RKO (cell line): Measurements from ENCODE around the gene CD2BP2.
A peak's percentile ranks its signal among the peaks of the same experiment; 100 is the strongest.

Experiments
- DNase-seq: peaks from one replicate; pipeline ENCODE4 v3.0.0-alpha.2; 2016; ENCODE audit warnings: low spot score

Gene CD2BP2

DNA sequence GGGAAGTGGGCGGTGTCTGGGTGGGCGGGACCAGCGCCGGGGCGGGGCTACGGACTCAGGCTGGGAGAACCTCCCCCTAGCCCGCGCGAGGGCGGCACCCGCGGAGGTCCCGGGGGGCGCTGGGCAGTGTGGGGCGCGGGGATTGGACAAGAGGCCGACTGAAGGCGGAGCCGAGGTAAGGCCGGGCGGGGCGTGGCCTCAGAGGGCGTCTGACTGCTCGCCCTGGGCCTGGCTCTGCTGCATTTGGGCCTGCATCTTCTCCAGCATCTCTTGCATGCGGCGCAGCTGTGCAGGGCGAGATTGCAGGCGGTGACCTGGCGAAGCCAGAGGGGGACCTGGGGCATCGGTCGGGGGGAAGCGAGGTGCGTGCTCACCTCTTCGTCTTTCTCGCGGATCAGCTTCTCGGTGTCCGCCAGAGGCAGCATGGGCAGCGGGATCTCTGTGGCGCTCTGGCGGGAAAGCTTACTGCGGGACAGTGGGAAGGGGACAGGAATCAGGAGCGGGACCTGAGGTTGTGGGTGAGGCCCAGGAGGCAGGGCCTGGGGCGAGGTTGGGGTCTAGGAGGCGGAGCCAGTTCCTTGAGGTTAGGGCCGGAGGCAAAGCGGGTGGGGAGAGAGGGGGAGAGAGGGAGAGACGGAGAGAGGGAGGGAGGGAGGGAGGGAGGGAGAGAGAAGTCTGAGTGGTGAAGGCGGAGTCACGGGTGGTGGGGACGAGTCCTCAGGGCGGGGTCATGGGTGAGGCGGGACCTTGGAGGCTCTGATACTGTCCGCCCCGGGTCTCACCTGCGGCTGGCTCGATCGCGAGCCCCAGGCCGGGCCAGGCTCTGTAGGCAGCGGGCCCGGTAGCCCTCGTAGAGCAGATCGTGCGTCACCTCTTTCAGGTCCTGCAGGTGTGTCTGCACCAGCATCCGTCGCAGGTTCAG, 23.4 kb upstream of the CD2BP2 start:
- DNase-seq, result peak; percentile 95

- DNase-seq, result peak; percentile 92
Observed at GRCh38 chr16:30377812-30378235, 22.7 kb upstream of the CD2BP2 start.

DNA sequence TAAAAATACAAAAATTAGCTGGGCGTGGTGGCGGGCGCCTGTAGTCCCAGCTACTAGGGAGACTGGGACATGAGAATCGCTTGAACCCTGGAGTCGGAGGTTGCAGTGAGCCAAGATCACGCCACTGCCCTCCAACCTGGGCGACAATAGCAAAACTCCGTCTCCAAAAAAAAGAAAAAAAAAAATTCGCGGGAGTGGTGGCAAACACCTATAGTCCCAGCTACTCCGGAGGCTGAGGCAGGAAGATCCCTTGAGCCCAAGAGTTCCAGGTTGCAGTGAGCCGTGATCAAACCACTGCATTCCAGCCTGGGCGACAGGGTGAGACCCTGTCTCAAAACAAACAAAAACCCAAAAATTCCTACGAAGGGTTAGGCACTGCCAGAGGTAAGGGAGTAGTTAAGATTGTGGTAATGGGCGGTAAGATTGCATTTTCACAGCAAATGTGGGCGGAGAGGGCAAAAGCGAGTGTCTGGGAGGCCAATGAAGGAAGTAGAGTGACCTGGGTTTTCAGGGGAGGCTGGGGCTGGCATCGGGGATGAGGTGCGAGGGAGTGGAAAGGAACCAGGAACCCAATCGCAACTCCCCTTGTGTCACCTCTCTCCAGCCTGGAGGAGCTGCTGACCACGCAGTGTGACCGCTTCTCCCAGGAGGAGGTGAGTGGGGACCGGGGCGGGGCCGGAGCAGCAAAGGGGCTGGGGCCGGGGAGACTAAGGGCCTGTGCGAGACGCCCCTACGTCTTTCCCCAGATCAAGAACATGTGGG, 22.1 kb upstream of the CD2BP2 start:
- no peak for DNase-seq

DNA sequence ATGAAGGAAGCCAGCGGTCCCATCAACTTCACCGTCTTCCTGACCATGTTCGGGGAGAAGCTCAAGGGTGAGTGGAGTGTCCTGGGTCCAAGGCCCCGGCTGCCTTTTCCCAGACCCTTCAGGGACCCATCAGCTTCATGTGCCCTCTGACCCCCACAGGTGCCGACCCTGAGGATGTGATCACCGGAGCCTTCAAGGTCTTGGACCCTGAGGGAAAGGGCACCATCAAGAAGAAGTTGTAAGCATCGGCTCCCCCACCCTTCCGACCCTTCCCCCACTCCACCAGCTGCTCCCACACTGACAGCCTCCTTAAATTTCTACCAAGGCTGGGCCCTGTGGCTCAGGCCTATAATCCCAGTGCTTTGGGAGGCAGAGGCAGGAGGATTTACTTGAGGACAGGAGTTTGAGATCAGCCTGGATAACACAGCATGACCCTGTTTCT, 21.4 kb upstream of the CD2BP2 start:
- DNase-seq, result no peak

- no peak for DNase-seq
Observed at GRCh38 chr16:30375864-30376263, 20.8 kb upstream of the CD2BP2 start.

DNA sequence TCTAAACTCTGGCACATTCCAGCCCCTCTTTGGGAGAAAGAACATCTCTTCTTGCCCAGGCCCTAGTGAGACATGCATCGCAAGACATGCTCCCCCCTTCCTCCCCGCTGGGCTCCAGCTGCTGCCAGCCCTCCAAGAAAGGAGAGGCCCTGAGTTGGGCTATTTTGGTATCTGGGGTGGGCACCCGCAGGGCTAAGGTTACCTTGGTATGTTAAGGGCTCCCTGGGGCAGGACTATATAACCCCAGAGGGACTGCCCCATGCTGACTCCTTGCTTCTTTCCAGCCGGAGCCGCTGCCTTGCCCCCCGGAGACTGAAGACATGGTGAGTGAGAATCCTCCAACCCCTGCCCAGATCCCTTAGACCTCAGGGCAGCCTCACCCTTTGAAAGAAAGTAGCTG, 19.4 kb upstream of the CD2BP2 start, which contains the start of gene MYL11:
TSS of gene MYL11 (plus strand) at position 265 of the 400 bp plus-strand sequence. CDS start at position 321, 56 bp downstream.
- no peak for DNase-seq

DNA sequence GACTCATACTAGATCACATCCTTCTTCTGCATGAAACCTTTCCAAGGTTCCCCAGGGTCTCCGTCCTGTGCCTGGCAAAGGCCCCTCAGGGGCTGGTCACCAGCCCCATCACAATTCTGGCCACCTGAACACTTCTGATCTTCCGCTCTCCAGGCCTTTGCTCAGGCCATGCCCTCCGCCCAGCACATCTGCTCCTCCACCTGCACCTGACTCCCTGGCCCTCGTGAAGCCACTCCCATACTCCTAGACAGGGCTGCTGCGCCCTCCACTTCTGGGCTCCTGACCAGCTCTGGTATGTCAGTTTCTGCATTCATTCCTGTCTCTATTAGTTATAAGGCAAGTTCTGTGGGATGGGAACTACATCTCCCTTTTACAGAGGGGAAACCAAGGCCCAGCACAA, 17.6 kb upstream of the CD2BP2 start:
- DNase-seq, result no peak

GRCh38 chr16:30372038-30372712, 17.1 kb upstream of the CD2BP2 start:
- no peak for DNase-seq

- DNase-seq, result no peak
Observed at GRCh38 chr16:30371248-30371816, 16.2 kb upstream of the CD2BP2 start.

GRCh38 chr16:30370456-30371247, 15.5 kb upstream of the CD2BP2 start, which contains the start of gene TBC1D10B:
Gene TBC1D10B, minus strand, starts transcription at chr16:30370494. Its CDS starts 311 bp downstream, at chr16:30370183.
- peak; percentile 100 for DNase-seq

DNA sequence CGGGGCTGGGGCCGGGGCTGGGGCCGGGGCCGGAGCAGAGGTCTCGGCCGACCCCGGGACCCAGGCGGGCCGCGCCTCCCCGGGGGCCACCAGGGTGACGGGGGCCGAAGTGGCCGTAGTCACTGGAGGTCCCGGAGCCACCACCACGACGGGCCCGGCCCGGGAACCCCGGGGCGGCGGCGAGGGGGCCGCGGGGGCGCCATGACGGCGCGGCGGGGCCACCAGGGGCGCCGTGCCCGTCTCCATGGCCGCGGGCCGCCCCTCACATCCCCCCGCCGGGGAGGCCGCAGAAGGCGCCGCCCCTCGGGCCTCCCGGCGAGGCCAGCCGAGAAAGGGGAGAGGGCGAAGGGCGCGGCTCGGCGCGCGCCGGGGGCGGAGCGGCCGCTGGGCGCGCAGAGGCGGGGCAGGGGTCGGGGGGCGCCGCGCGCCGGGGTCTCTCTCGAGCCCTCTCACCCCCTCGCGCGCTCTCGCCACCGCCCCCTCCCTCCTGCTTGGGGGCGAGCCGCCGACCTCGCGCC, 14.9 kb upstream of the CD2BP2 start:
- no peak for DNase-seq

GRCh38 chr16:30369091-30369937, 14.2 kb upstream of the CD2BP2 start:
- DNase-seq, result no peak

- DNase-seq, result no peak
Observed at GRCh38 chr16:30368792-30369090, 13.6 kb upstream of the CD2BP2 start.

- peak; percentile 82 for DNase-seq
Observed at GRCh38 chr16:30368122-30368791, 13.1 kb upstream of the CD2BP2 start.

DNA sequence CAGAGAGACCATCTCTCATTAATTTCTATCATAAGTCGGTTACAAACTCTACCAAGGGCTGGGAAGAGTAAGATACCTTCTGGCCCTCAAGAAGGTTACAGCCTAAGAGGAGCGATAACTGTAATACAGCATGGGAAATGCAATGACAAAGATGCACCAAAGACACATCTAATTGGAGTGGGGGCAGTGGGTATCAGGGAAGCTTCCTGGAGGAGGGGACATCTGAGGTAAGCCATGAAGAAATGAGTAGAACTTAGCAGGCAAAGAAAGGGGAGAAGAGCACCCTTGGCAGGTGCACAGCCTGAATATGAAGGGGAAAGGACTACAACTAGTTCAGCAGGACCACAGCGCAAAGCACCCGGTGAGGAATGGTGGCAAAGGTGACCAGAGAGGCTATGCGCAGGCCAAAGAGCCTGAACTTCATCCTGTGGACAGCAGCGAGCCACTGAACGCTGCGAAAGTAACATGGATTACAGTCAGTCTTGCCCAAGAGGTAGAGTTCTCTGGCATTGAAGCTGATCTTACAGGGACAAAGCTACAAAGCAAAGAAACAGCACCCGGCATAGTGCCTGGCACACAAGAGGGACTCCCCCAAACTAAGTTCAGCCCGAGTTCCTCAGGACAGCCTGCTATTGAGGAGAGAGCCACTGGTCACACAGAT, 12.4 kb upstream of the CD2BP2 start:
- no peak for DNase-seq

DNA sequence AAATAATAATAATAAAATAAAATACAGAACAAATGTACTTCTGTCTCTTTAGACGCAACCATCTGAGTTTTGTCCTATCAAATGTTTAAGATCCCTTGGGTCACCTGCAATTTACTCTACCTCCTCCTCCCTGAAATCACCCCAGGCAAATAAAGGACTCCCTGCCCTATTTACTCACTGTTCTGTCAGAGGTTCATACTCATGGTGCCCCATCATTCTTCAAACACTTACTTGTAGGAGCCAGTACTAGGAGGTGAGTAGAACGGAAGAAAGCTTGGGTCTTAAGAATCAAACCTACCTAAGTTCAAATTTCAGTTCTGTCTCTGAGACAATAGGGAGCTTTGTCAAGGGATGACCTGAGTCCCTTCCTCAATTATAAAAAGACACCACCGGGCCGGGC, 11.4 kb upstream of the CD2BP2 start:
- DNase-seq, result no peak

DNA sequence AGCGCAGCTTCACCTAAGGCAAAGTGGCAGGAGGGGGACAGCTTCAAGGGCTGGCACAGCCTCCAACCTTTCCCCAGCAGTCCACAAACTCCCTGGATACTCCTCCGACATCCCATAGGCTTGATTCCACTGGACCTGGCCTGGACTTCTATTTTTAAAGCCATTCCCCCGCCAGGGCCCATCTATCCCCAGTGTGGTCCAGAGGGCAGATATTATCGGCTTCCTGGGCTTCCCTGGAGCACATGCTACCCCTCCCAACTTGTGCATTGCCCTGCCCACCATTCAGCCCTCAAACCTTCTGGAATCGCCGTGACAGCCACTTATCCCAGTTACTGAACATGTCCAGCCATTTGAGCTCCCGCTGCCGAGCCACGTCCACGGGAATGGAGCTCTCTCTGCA, 10.1 kb upstream of the CD2BP2 start:
- DNase-seq, result no peak

DNA sequence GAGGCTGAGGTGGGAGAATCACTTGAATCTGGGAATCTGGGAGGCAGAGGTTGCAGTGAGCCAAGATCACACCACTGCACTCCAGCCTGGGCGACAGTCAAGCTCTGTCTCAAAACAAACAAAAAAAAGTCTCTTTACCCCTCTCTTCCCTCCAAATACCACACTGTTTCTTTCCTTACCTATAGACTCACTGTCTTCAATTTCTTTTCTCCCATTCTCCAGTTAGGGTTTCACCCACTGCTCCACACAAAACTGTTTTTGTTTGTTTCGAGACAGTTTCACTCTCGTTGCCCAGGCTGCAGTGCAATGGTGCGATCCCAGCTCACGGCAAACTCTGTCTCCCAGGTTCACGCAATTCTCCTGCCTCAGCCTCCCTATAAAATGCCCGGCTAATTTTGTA, 6.1 kb upstream of the CD2BP2 start:
- no peak for DNase-seq

DNA sequence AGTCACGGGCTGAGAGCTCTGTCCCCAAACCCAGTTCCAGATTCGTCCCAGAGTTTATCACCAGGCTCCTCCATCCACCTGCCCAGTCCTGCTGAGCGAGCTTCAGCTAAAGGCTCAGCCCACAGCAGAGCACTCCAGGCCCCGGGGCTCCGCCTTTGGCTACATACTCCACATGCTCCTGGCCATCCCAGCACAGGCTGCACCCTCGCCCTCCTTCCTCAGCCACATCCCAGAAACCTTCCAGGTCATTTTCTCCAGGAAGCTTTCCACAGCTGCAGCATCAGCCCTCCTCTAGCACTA, 4.7 kb upstream of the CD2BP2 start:
- DNase-seq, result no peak
